PC-9 (cell line): ENCODE measurements around the gene HTR3A. TPM values are rescaled to one million over a fixed set of nuclear protein-coding genes. Genes with fewer than 3 reads are reported as not detected.

Experiments
- BruUV-seq: library from RNA; stranded (reverse); fragments of 400-500 nt; replicated peaks from 2 replicates; lab custom pipeline; 2021; lab: Mats Ljungman, UMichigan
- CTCF ChIA-PET: fragments of 300-600 bp; sonication (Branson Sonifier 250); formaldehyde crosslinking; loops from one replicate; lab custom pipeline; 2022; ENCODE audit warnings: antibody characterized with exemption; lab: Charles Lee
- POLR2A ChIA-PET: fragments of 300-600 bp; sonication (Branson Sonifier 250); formaldehyde crosslinking; loops from one replicate; lab custom pipeline; 2022; ENCODE audit warnings: antibody characterized with exemption; ENCODE audit not compliant: unreplicated experiment; lab: Charles Lee
- DNase-seq, 2 experiments: peaks; one replicate each; pipeline versions ENCODE4 v3.0.0 to v3.0.0-alpha.2; 2015 to 2022; ENCODE audit warnings: mixed read lengths in 1 of 2
- H2AFZ ChIP-seq: fragments of 200-600 bp; sonication (generic); 2 replicates; pipeline ENCODE4 v1.8.1; 2017; ENCODE audit warnings: antibody characterized with exemption
- H3F3A ChIP-seq: fragments of 200-600 bp; sonication (generic); 2 replicates; pipeline ENCODE4 v1.8.1; 2017; ENCODE audit warnings: antibody characterized with exemption, mild to moderate bottlenecking, low read depth; ENCODE audit not compliant: insufficient read depth
- H3K27ac ChIP-seq: fragments of 200-600 bp; sonication (generic); 2 replicates; pipeline ENCODE4 v1.6.1; 2016; ENCODE audit warnings: mixed run types
- H3K27me3 ChIP-seq: fragments of 200-600 bp; sonication (generic); 2 replicates; pipeline ENCODE4 v1.6.1; 2016; ENCODE audit warnings: low read depth, mixed run types; ENCODE audit not compliant: insufficient read depth
- H3K36me3 ChIP-seq: fragments of 200-600 bp; sonication (generic); 2 replicates; pipeline ENCODE4 v1.6.1; 2016; ENCODE audit warnings: low read depth, mixed run types
- H3K4me1 ChIP-seq: fragments of 200-600 bp; sonication (generic); replicated peaks from 2 replicates; pipeline ENCODE4 v1.6.1; 2016; ENCODE audit warnings: mixed run types; ENCODE audit not compliant: insufficient read depth
- H3K4me2 ChIP-seq: fragments of 200-600 bp; sonication (generic); 2 replicates; pipeline ENCODE4 v1.6.1; 2017; ENCODE audit warnings: mixed run types
- H3K4me3 ChIP-seq: fragments of 200-600 bp; sonication (generic); 2 replicates; pipeline ENCODE4 v1.6.1; 2016; ENCODE audit warnings: mixed run types
- H3K79me2 ChIP-seq: fragments of 200-600 bp; sonication (generic); 2 replicates; pipeline ENCODE4 v1.6.1; 2017; ENCODE audit warnings: low read depth, mixed run types
- H3K9me2 ChIP-seq: fragments of 200-600 bp; sonication (generic); 2 replicates; pipeline ENCODE4 v1.8.1; 2017; ENCODE audit warnings: mild to moderate bottlenecking; ENCODE audit not compliant: insufficient read depth
- H3K9me3 ChIP-seq: fragments of 200-600 bp; sonication (generic); 2 replicates; pipeline ENCODE4 v1.8.1; 2016; ENCODE audit warnings: low read depth; ENCODE audit not compliant: insufficient read depth
- H4K20me1 ChIP-seq: fragments of 200-600 bp; sonication (generic); 2 replicates; pipeline ENCODE4 v1.8.1; 2017; ENCODE audit not compliant: insufficient read depth
- CTCF ChIP-seq: fragments of 200-600 bp; sonication (generic); conservative IDR thresholded peaks from 2 replicates; pipeline ENCODE4 v1.6.1; 2017; ENCODE audit warnings: mixed run types, antibody characterized with exemption, mild to moderate bottlenecking, moderate library complexity
- EZH2 ChIP-seq: fragments of 200-600 bp; sonication (generic); IDR thresholded peaks from 2 replicates; pipeline ENCODE4 v1.8.0; 2017; ENCODE audit warnings: antibody characterized with exemption, low read depth
- intact Hi-C: fragments of 100-400 bp; cut with micrococcal nuclease; formaldehyde crosslinking; loops from one replicate; pipeline ENCODE4 v1.10.0; 2022; ENCODE audit not compliant: unreplicated experiment
- total RNA-seq: library from RNA; stranded (reverse); gene quantifications from 2 replicates; pipeline ENCODE4 v1.2.3, GENCODE V29; 2021

Gene HTR3A
- total RNA-seq, 1 experiment from 2014 or later, result not detected

GRCh38 chr11:113952588-113952987, 22.3 kb upstream of the HTR3A start:
- POLR2A ChIA-PET, result no interaction called here
- intact Hi-C loops, result no loop called here
- H3K4me3 ChIP-seq, result no peak overlapping the region
- no peaks in the 10 kb centered on the region for H3F3A ChIP-seq
- H3K27me3 ChIP-seq, result peaks cover 99% of the 10 kb centered on the region
- no peak for DNase-seq
- no peaks in the 10 kb centered on the region for H3K4me1 ChIP-seq
- H3K36me3 ChIP-seq, result no peaks in the 10 kb centered on the region
- TF ChIP-seq CTCF (no peak), EZH2 (0 out of 2 replicates have a peak, but pooled peaks have one; percentile 54)
- CTCF ChIA-PET, result no interaction called here
- H4K20me1 ChIP-seq, result no peaks in the 10 kb centered on the region
- no peaks in the 10 kb centered on the region for H3K79me2 ChIP-seq
- H3K4me2 ChIP-seq, result no peak overlapping the region
- H3K9me3 ChIP-seq, result no peaks in the 10 kb centered on the region
- H3K27ac ChIP-seq, result no peak overlapping the region
- BruUV-seq, result no TSS peak
- no peaks in the 10 kb centered on the region for H3K9me2 ChIP-seq
- no peak overlapping the region for H2AFZ ChIP-seq

GRCh38 chr11:113954235-113954634, 20.7 kb upstream of the HTR3A start:
- H3K4me3 ChIP-seq, result no peak overlapping the region
- no peak overlapping the region for H2AFZ ChIP-seq
- no peaks in the 10 kb centered on the region for H3F3A ChIP-seq
- peaks cover 99% of the 10 kb centered on the region for H3K27me3 ChIP-seq
- no peaks in the 10 kb centered on the region for H3K79me2 ChIP-seq
- TF ChIP-seq CTCF (no peak), EZH2 (no peak)
- H3K27ac ChIP-seq, result no peak overlapping the region
- H3K4me2 ChIP-seq, result no peak overlapping the region
- intact Hi-C loops, result no loop called here
- H3K9me3 ChIP-seq, result no peaks in the 10 kb centered on the region
- no peaks in the 10 kb centered on the region for H4K20me1 ChIP-seq
- DNase-seq, result no peak
- ChIA-PET CTCF (no interaction called here), POLR2A (no interaction called here)
- H3K4me1 ChIP-seq, result no peaks in the 10 kb centered on the region
- H3K9me2 ChIP-seq, result no peaks in the 10 kb centered on the region
- no TSS peak for BruUV-seq
- H3K36me3 ChIP-seq, result no peaks in the 10 kb centered on the region

GRCh38 chr11:113956986-113957385, 17.9 kb upstream of the HTR3A start:
- Histone ChIP-seq H3K27ac (no peak overlapping the region), H3K9me3 (no peaks in the 10 kb centered on the region), H4K20me1 (no peaks in the 10 kb centered on the region), H3K79me2 (no peaks in the 10 kb centered on the region), H3K4me3 (no peak overlapping the region), H3K9me2 (no peaks in the 10 kb centered on the region), H3F3A (no peaks in the 10 kb centered on the region), H3K27me3 (peaks cover 97% of the 10 kb centered on the region), H2AFZ (no peak overlapping the region), H3K4me2 (no peak overlapping the region), H3K36me3 (no peaks in the 10 kb centered on the region), H3K4me1 (no peaks in the 10 kb centered on the region)
- no peak for DNase-seq
- BruUV-seq, result no TSS peak
- ChIA-PET POLR2A (no interaction called here), CTCF (no interaction called here)
- TF ChIP-seq CTCF, result no peak
- no peak for TF ChIP-seq EZH2
- intact Hi-C loops, result no loop called here
